HepG2 (cell line): ENCODE measurements around the gene TMEM100. TPM values are rescaled to one million over a fixed set of nuclear protein-coding genes. Genes with fewer than 3 reads are reported as not detected.

Experiments
- ATAC-seq: fragments of 200-7000 bp; cut with Tn5 transposase; 3 replicates; pipeline ENCODE4 v1.9.1; 2020; ENCODE audit warnings: mild to moderate bottlenecking, moderate library complexity
- Bru-seq: library from RNA; stranded (reverse); fragments of 400-500 nt; gene quantifications from one replicate; lab custom pipeline; 2021; lab: Mats Ljungman, UMichigan
- BruChase-seq, 2 experiments: library from RNA; stranded (reverse); fragments of 400-500 nt; gene quantifications; one replicate each; lab custom pipeline; 2021; lab: Mats Ljungman, UMichigan
- BruUV-seq: library from RNA; stranded (reverse); fragments of 400-500 nt; replicated peaks from 2 replicates; lab custom pipeline; 2021; lab: Mats Ljungman, UMichigan
- CTCF ChIA-PET: fragments of 300-600 bp; formaldehyde crosslinking; extraction: SDS; loops from one replicate; lab custom pipeline; 2021; ENCODE audit warnings: low total read pairs, inconsistent platforms, low intra/inter-chr PET ratio; lab: Yijun Ruan, JAX
- POLR2A ChIA-PET: fragments of 350-600 bp; sonication (Branson Sonifier 250); formaldehyde crosslinking; loops from one replicate; lab custom pipeline; 2020; ENCODE audit warnings: antibody characterized with exemption, inconsistent platforms; lab: Yijun Ruan, JAX
- DNase-seq: peaks from one replicate; pipeline ENCODE4 v3.0.0-alpha.2; 2015; ENCODE audit warnings: low spot score
- FAIRE-seq: peaks from 3 replicates; lab custom pipeline; 2011; peaks lifted over from hg19 to GRCh38; lab: Jason Lieb, UNC
- H2AFZ ChIP-seq: one replicate; pipeline ENCODE4 v1.6.1; 2011; ENCODE audit warnings: low read length, inconsistent platforms
- H3K27ac ChIP-seq: fragments of 300-600 bp; 3 replicates; pipeline ENCODE4 v1.8.0; 2011; ENCODE audit warnings: mixed run types, mild to moderate bottlenecking, mixed read lengths, low read length, inconsistent platforms; ENCODE audit not compliant: insufficient read depth; ENCODE audit errors: extremely low read length
- H3K27me3 ChIP-seq, 2 experiments: fragments of 200-600 bp in 1 of 2; 2 replicates in 1 of 2; 3 replicates in 1 of 2; pipeline versions ENCODE4 v1.6.0 to v1.8.0; 2011; ENCODE audit warnings: low read length in 2 of 2, mild to moderate bottlenecking in 2 of 2, moderate library complexity in 2 of 2, inconsistent platforms in 1 of 2; ENCODE audit not compliant: insufficient read depth in 2 of 2, control insufficient read depth in 1 of 2
- H3K36me3 ChIP-seq, 2 experiments: fragments of 200-600 bp in 1 of 2; replicated peaks in 1 of 2; 2 replicates in 1 of 2; 3 replicates in 1 of 2; pipeline versions ENCODE4 v1.5.1 to v1.8.0; 2011; ENCODE audit warnings: low read length in 2 of 2, inconsistent platforms in 1 of 2; ENCODE audit not compliant: insufficient read depth in 2 of 2, control insufficient read depth in 1 of 2
- H3K4me1 ChIP-seq: 2 replicates; pipeline ENCODE4 v1.5.1; 2012; ENCODE audit warnings: low read length, inconsistent platforms; ENCODE audit not compliant: insufficient read depth
- H3K4me2 ChIP-seq: 2 replicates; pipeline ENCODE4 v1.6.0; 2011; ENCODE audit warnings: low read depth, low read length, inconsistent platforms
- H3K4me3 ChIP-seq, 3 experiments: fragments of 200-600 bp in 1 of 3; sonication (generic), shearing (Covaris generic) in 1 of 3; replicated peaks in 1 of 3; 2 replicates each; pipeline ENCODE4 v1.5.1; 2011 to 2016; ENCODE audit warnings: low read length in 3 of 3, inconsistent platforms in 2 of 3, low read depth in 2 of 3, mild to moderate bottlenecking in 2 of 3, control low read depth in 1 of 3, mixed read lengths in 1 of 3; ENCODE audit not compliant: insufficient read depth in 1 of 3
- H3K79me2 ChIP-seq: one replicate; pipeline ENCODE4 v1.6.1; 2011; ENCODE audit warnings: low read length, inconsistent platforms; ENCODE audit not compliant: insufficient read depth
- H3K9ac ChIP-seq: 2 replicates; pipeline ENCODE4 v1.6.0; 2011; ENCODE audit warnings: mild to moderate bottlenecking, low read depth, low read length, inconsistent platforms; ENCODE audit not compliant: insufficient read depth
- H3K9me3 ChIP-seq: 2 replicates; pipeline ENCODE4 v1.5.1; 2012; ENCODE audit warnings: mild to moderate bottlenecking, low read length
- H4K20me1 ChIP-seq: 2 replicates; pipeline ENCODE4 v1.6.0; 2011; ENCODE audit warnings: inconsistent platforms, mild to moderate bottlenecking, low read length, moderate library complexity; ENCODE audit not compliant: insufficient read depth
- HHEX ChIP-seq: IDR thresholded peaks from 2 replicates; pipeline ENCODE4 v1.6.1; 2016; ENCODE audit warnings: control low read depth
- HIVEP1 ChIP-seq: sonication (generic); formaldehyde crosslinking; IDR thresholded peaks from 2 replicates; pipeline ENCODE4 v1.4.0; 2020; ENCODE audit warnings: mild to moderate bottlenecking, missing genetic modification reagents
- HNRNPH1 ChIP-seq: fragments of 200-400 bp; formaldehyde crosslinking; optimal IDR thresholded peaks from 2 replicates; pipeline ENCODE3; 2017; ENCODE audit warnings: mild to moderate bottlenecking, low read depth, low read length
- KDM1A ChIP-seq: IDR thresholded peaks from 2 replicates; pipeline ENCODE4 v1.6.1; 2016; ENCODE audit warnings: missing compliant biosample characterization
- KLF15 ChIP-seq: sonication (generic); formaldehyde crosslinking; IDR thresholded peaks from 2 replicates; pipeline ENCODE4 v1.8.1; 2023; ENCODE audit warnings: borderline replicate concordance, mild to moderate bottlenecking, inconsistent platforms, missing genetic modification reagents, mixed read lengths
- MAFK ChIP-seq, 2 experiments: IDR thresholded peaks in 1 of 2; conservative IDR thresholded peaks in 1 of 2; 2 replicates each; pipeline ENCODE4 v1.6.1; 2011; ENCODE audit warnings: improper control_type of control experiment in 2 of 2, low read length in 2 of 2
- ONECUT2 ChIP-seq: sonication (generic); formaldehyde crosslinking; IDR thresholded peaks from 2 replicates; pipeline ENCODE4 v1.4.0; 2020; ENCODE audit warnings: missing genetic modification reagents
- SP1 ChIP-seq, 2 experiments: fragments of 450-650 bp in 1 of 2; sonication (generic) in 1 of 2; formaldehyde crosslinking in 1 of 2; IDR thresholded peaks; 2 replicates each; pipeline versions ENCODE4 v1.4.0 to v1.6.1; 2016 to 2020; ENCODE audit warnings: missing genetic modification reagents in 1 of 2
- U2AF1 ChIP-seq: fragments of 200-400 bp; formaldehyde crosslinking; optimal IDR thresholded peaks from 2 replicates; pipeline ENCODE3; 2017; ENCODE audit warnings: mild to moderate bottlenecking, low read depth, low read length
- ZBTB42 ChIP-seq: sonication (generic); formaldehyde crosslinking; IDR thresholded peaks from 2 replicates; pipeline ENCODE4 v1.5.0; 2020; ENCODE audit warnings: mild to moderate bottlenecking, missing genetic modification reagents
- ZNF264 ChIP-seq: sonication (generic); formaldehyde crosslinking; IDR thresholded peaks from 2 replicates; pipeline ENCODE4 v1.4.0; 2020; ENCODE audit warnings: missing genetic modification reagents
- ZNF350 ChIP-seq: sonication (generic); formaldehyde crosslinking; IDR thresholded peaks from 2 replicates; pipeline ENCODE4 v1.4.0; 2020; ENCODE audit warnings: mild to moderate bottlenecking, low read depth, missing genetic modification reagents, borderline replicate concordance
- ZNF598 ChIP-seq: sonication (generic); formaldehyde crosslinking; IDR thresholded peaks from 2 replicates; pipeline ENCODE4 v1.5.1; 2020; ENCODE audit warnings: mild to moderate bottlenecking, missing genetic modification reagents, borderline replicate concordance
- ZNF616 ChIP-seq: sonication (generic); formaldehyde crosslinking; IDR thresholded peaks from 2 replicates; pipeline ENCODE4 v1.5.0; 2020; ENCODE audit warnings: low read depth, mild to moderate bottlenecking, missing genetic modification reagents
- ZNF879 ChIP-seq: sonication (generic); formaldehyde crosslinking; IDR thresholded peaks from 2 replicates; pipeline ENCODE4 v1.8.1; 2023; ENCODE audit warnings: missing genetic modification reagents
- WGBS: methylation state at CpG from one replicate; pipeline ENCODE4 v1.1.6; 2017; ENCODE audit warnings: low lambda C conversion rate; 5-methylcytosine and 5-hydroxymethylcytosine counted together
- in situ Hi-C: cut with HindIII; loops from 2 replicates; pipeline ENCODE4 v1.10.0; 2017; ENCODE audit warnings: low pct_unique_long_range_greater_than_20kb; ENCODE audit not compliant: extremely low pct_ligation_motif_present
- intact Hi-C: fragments of 100-400 bp; cut with micrococcal nuclease; formaldehyde crosslinking; loops from one replicate; pipeline ENCODE4 v1.10.0; 2022; ENCODE audit not compliant: unreplicated experiment
- long read RNA-seq, 2 experiments: library from RNA in 1 of 2; library from polyadenylated mRNA in 1 of 2; stranded (forward) in 1 of 2; unstranded in 1 of 2; transcript quantifications; one replicate each; pipeline ENCODE4 v2.0.0, GENCODE V29; 2019 to 2022
- polyA minus RNA-seq, 3 experiments: library from RNA; depleted of rRNA, polyadenylated mRNA; stranded (reverse); fragments of >200 nt; gene quantifications; 2 replicates each; pipeline ENCODE4 v1.2.3, GENCODE V29; 2011; ENCODE audit warnings: low replicate concordance in 1 of 3
- polyA plus RNA-seq, 8 experiments: library from polyadenylated mRNA; depleted of rRNA in 3 of 8; stranded (reverse) in 7 of 8; unstranded in 1 of 8; fragments of >200 nt; fragmentation: Illumina TruSeq in 4 of 8; extraction: Trizol in 4 of 8; gene quantifications; 2 replicates each; pipeline versions ENCODE4 v1.2.1 to v1.2.3, GENCODE V29; 2011 to 2016; ENCODE audit warnings: low read depth in 4 of 8, missing spikeins in 1 of 8, mixed read lengths in 1 of 8; ENCODE audit not compliant: insufficient read depth in 1 of 8
- total RNA-seq, 5 experiments: library from RNA; depleted of rRNA; stranded (reverse); fragments of >200 nt; fragmentation: Illumina TruSeq; extraction: Trizol; gene quantifications; 2 replicates each; pipeline ENCODE4 v1.2.3, GENCODE V29; 2016; ENCODE audit warnings: low read depth in 1 of 5

The TMEM100 gene, protein sequence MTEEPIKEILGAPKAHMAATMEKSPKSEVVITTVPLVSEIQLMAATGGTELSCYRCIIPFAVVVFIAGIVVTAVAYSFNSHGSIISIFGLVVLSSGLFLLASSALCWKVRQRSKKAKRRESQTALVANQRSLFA
- total RNA-seq (2016; rRNA removed; fragmentation: Illumina TruSeq; extraction: Trizol) = not detected in 2 replicates
- not detected in 2 replicates for total RNA-seq (2016; cell fraction: cytosol; rRNA removed; fragmentation: Illumina TruSeq; extraction: Trizol; ENCODE audit: low read depth)
- total RNA-seq (2016; cell fraction: insoluble cytoplasmic fraction; rRNA removed; fragmentation: Illumina TruSeq; extraction: Trizol) = not detected in 2 replicates
- total RNA-seq (2016; cell fraction: membrane; rRNA removed; fragmentation: Illumina TruSeq; extraction: Trizol) = not detected in 2 replicates
- total RNA-seq (2016; cell fraction: nucleus; rRNA removed; fragmentation: Illumina TruSeq; extraction: Trizol) = not detected in 2 replicates
- polyA plus RNA-seq (2011; rRNA removed) = not detected in 2 replicates
- polyA plus RNA-seq (2011; cell fraction: cytosol; rRNA removed) = not detected in 2 replicates
- not detected in 2 replicates for polyA plus RNA-seq (2011; cell fraction: nucleus; rRNA removed)
- not detected in 2 replicates for polyA plus RNA-seq (2012)
- polyA plus RNA-seq (2016; cell fraction: cytosol; fragmentation: Illumina TruSeq; extraction: Trizol; ENCODE audit: low read depth) = not detected in 2 replicates
- not detected in 2 replicates for polyA plus RNA-seq (2016; cell fraction: insoluble cytoplasmic fraction; fragmentation: Illumina TruSeq; extraction: Trizol; ENCODE audit: low read depth)
- not detected in 2 replicates for polyA plus RNA-seq (2016; cell fraction: membrane; fragmentation: Illumina TruSeq; extraction: Trizol; ENCODE audit: low read depth)
- not detected in 2 replicates for polyA plus RNA-seq (2016; cell fraction: nucleus; fragmentation: Illumina TruSeq; extraction: Trizol; ENCODE audit: insufficient read depth, low read depth)
- polyA minus RNA-seq (2011; rRNA and poly(A)+ RNA removed; ENCODE audit: low replicate concordance) = not detected in 2 replicates
- polyA minus RNA-seq (2011; cell fraction: cytosol; rRNA and poly(A)+ RNA removed) = not detected in 2 replicates
- polyA minus RNA-seq (2011; cell fraction: nucleus; rRNA and poly(A)+ RNA removed) = not detected in 2 replicates
- Bru-seq, nascent RNA = not detected
- BruChase-seq, experiment 1, labeled RNA remaining after a 6-hour chase = percentile 8 among the genes with signal in this experiment
- BruChase-seq, experiment 2, labeled RNA remaining after a 2-hour chase = not detected
- long read RNA-seq, experiment 1 = 0 reads
- long read RNA-seq, experiment 2 = 0 reads

GRCh38 chr17:55722742-55723487, at the start of gene TMEM100:
TSS of gene TMEM100 (minus strand) at chr17:55722864. CDS start at chr17:55721070, 1,794 bp downstream.
- no TSS peak for BruUV-seq
- intact Hi-C loops = no loop called here
- no peak for ATAC-seq
- H3K27me3 ChIP-seq = peaks cover 0 to 46% of the 10 kb centered on the region in 2 experiments; a peak in 4 of 5 replicates
- no peaks in the 10 kb centered on the region for H4K20me1 ChIP-seq
- H3K4me2 ChIP-seq = no peak within 1 kb of the TSS
- H3K27ac ChIP-seq = no peak within 1 kb of the TSS
- H3K36me3 ChIP-seq = no peaks in the 10 kb centered on the region
- H3K9ac ChIP-seq = no peak within 1 kb of the TSS
- H3K4me3 ChIP-seq = no peak within 1 kb of the TSS
- H3K4me1 ChIP-seq = no peaks in the 10 kb centered on the region
- no peak within 1 kb of the TSS for H2AFZ ChIP-seq
- H3K9me3 ChIP-seq = no peaks in the 10 kb centered on the region
- 6% methylated on average over 12 of the region's 12 CpGs for WGBS
- in situ Hi-C loops = no loop called here
- TF ChIP-seq U2AF1 (no peak), ZNF616 (CRISPR knock-in tag) (no peak), KDM1A (no peak), ZNF350 (no peak), HHEX (CRISPR knock-in tag) (no peak), MAFK (conservative IDR thresholded peaks at IDR 0.05 in 1 of 2, IDR thresholded peaks at IDR 0.05 in 1 of 2; ENCODE audit: low read length in 2 of 2) (no peak), SP1 (IDR thresholded peaks at IDR 0.05) (no peak), SP1 (CRISPR knock-in tag; IDR thresholded peaks at IDR 0.05) (no peak), KLF15 (no peak), ONECUT2 (no peak), ZNF879 (no peak), ZNF598 (CRISPR knock-in tag) (no peak), HNRNPH1 (no peak), ZNF264 (CRISPR knock-in tag) (no peak), HIVEP1 (CRISPR knock-in tag) (no peak), ZBTB42 (CRISPR knock-in tag) (no peak)
- TF ChIP-seq, all 625 proteins: peak for 0
- DNase-seq = no peak
- ChIA-PET CTCF (no interaction called here), POLR2A (no interaction called here)
- FAIRE-seq = no peak
- H3K79me2 ChIP-seq = no peaks in the 10 kb centered on the region
